ENCODE data around the gene MAP7. TPM values are rescaled to one million over a fixed set of nuclear protein-coding genes. Genes with fewer than 3 reads are reported as not detected.
"Not testable (repeated sequence)": the region's sequence is repeated elsewhere in the genome, so short reads cannot be mapped to it uniquely, and the experiment has no call there.

MAP7 gene
- polyA plus RNA-seq, 1 donor from 2014 or later: 5.1 TPM

DNA sequence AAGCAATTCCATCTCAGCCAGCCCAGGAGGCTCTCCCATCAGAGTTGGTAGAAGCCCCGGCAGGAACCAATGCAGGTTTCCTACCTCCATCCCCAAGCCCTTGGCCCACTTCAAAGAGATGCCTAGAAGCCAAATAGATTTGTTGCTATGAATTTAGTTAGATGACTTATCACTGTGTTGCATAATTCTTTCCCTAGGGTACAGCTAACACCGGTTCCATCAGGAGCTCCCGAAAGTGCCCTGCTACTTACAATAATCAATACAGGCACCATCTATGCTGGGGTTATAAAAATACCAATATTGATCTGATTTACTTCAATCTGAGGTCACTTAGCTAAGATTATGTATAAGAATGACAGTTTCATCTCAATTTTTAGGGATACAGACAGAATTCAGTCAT, 113.0 kb downstream of the MAP7 start:
- Histone ChIP-seq H3K9me3 (ENCODE audit: low read length) (no peaks in the 10 kb centered on the region), H3K27ac (ENCODE audit: low read length) (no peak overlapping the region), H4K20me1 (ENCODE audit: insufficient read depth) (no peaks in the 10 kb centered on the region), H3K36me3 (ENCODE audit: insufficient read depth, low read length) (no peaks in the 10 kb centered on the region), H3F3A (ENCODE audit: insufficient read depth, low read length, poor library complexity, severe bottlenecking) (no peaks in the 10 kb centered on the region), H3K9ac (ENCODE audit: low read length) (no peak overlapping the region), H3K9me2 (ENCODE audit: insufficient read depth, low read length) (no peaks in the 10 kb centered on the region), H3K79me2 (replicated peaks; ENCODE audit: insufficient read depth, low read length) (no peaks in the 10 kb centered on the region), H2AFZ (ENCODE audit: low read depth, low read length) (no peak overlapping the region), H3K4me3 (ENCODE audit: low read length) (no peak overlapping the region), H3K4me2 (ENCODE audit: low read length) (no peak overlapping the region), H3K27me3 (ENCODE audit: insufficient read depth, low read depth, low read length) (no peaks in the 10 kb centered on the region)
- TF ChIP-seq EZH2 (IDR thresholded peaks at IDR 0.05; ENCODE audit: borderline replicate concordance, insufficient read depth, low read length, poor library complexity, severe bottlenecking): no peak
- no peak for TF ChIP-seq MXI1 (conservative IDR thresholded peaks at IDR 0.05; ENCODE audit: poor library complexity, severe bottlenecking)
- TF ChIP-seq RAD21 (conservative IDR thresholded peaks at IDR 0.05): no peak
- TF ChIP-seq POLR2AphosphoS5 (IDR thresholded peaks at IDR 0.05): no peak

DNA sequence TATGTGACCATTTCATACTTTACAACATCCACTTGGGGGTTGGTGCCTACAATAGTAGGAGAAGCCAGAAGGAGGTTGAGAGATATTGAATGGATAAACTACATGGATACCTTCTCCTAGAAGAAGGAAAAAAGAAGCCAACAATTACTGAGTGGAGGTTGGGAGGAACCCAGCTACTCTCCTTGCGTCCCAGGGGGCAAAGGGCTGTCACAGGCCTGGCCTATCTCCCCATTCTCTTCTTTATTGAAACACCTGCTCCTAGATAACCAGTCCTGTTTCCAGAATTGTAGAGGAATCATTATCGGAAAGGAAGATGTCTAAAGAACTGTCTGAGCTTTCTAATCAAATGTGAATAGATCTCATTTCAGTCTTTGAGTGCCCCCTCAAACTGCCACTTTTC, 115.1 kb downstream of the MAP7 start:
- H4K20me1 ChIP-seq (ENCODE audit: insufficient read depth): no peaks in the 10 kb centered on the region
- H3K79me2 ChIP-seq (replicated peaks; ENCODE audit: insufficient read depth, low read length): no peaks in the 10 kb centered on the region
- no peak overlapping the region for H3K4me2 ChIP-seq (ENCODE audit: low read length)
- no peak overlapping the region for H3K4me3 ChIP-seq (ENCODE audit: low read length)
- no peaks in the 10 kb centered on the region for H3K9me3 ChIP-seq (ENCODE audit: low read length)
- no peak overlapping the region for H3K9ac ChIP-seq (ENCODE audit: low read length)
- H3K27me3 ChIP-seq (ENCODE audit: insufficient read depth, low read depth, low read length): no peaks in the 10 kb centered on the region
- H2AFZ ChIP-seq (ENCODE audit: low read depth, low read length): no peak overlapping the region
- no peaks in the 10 kb centered on the region for H3K9me2 ChIP-seq (ENCODE audit: insufficient read depth, low read length)
- no peaks in the 10 kb centered on the region for H3F3A ChIP-seq (ENCODE audit: insufficient read depth, low read length, poor library complexity, severe bottlenecking)
- TF ChIP-seq, protein P1, sequence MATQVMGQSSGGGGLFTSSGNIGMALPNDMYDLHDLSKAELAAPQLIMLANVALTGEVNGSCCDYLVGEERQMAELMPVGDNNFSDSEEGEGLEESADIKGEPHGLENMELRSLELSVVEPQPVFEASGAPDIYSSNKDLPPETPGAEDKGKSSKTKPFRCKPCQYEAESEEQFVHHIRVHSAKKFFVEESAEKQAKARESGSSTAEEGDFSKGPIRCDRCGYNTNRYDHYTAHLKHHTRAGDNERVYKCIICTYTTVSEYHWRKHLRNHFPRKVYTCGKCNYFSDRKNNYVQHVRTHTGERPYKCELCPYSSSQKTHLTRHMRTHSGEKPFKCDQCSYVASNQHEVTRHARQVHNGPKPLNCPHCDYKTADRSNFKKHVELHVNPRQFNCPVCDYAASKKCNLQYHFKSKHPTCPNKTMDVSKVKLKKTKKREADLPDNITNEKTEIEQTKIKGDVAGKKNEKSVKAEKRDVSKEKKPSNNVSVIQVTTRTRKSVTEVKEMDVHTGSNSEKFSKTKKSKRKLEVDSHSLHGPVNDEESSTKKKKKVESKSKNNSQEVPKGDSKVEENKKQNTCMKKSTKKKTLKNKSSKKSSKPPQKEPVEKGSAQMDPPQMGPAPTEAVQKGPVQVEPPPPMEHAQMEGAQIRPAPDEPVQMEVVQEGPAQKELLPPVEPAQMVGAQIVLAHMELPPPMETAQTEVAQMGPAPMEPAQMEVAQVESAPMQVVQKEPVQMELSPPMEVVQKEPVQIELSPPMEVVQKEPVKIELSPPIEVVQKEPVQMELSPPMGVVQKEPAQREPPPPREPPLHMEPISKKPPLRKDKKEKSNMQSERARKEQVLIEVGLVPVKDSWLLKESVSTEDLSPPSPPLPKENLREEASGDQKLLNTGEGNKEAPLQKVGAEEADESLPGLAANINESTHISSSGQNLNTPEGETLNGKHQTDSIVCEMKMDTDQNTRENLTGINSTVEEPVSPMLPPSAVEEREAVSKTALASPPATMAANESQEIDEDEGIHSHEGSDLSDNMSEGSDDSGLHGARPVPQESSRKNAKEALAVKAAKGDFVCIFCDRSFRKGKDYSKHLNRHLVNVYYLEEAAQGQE (IDR thresholded peaks at IDR 0.05; ENCODE audit: borderline replicate concordance): no peak
- TF ChIP-seq SMC3 (conservative IDR thresholded peaks at IDR 0.05; ENCODE audit: poor library complexity) (no peak), MXI1 (conservative IDR thresholded peaks at IDR 0.05; ENCODE audit: poor library complexity, severe bottlenecking) (no peak), EZH2 (IDR thresholded peaks at IDR 0.05; ENCODE audit: borderline replicate concordance, insufficient read depth, low read length, poor library complexity, severe bottlenecking) (no peak), POLR2AphosphoS5 (IDR thresholded peaks at IDR 0.05) (no peak), EP300 (conservative IDR thresholded peaks at IDR 0.05; ENCODE audit: poor library complexity, severe bottlenecking) (no peak), TAF1 (IDR thresholded peaks at IDR 0.05; ENCODE audit: low read depth) (no peak), RAD21 (conservative IDR thresholded peaks at IDR 0.05) (no peak)
- TF ChIP-seq, protein P2, sequence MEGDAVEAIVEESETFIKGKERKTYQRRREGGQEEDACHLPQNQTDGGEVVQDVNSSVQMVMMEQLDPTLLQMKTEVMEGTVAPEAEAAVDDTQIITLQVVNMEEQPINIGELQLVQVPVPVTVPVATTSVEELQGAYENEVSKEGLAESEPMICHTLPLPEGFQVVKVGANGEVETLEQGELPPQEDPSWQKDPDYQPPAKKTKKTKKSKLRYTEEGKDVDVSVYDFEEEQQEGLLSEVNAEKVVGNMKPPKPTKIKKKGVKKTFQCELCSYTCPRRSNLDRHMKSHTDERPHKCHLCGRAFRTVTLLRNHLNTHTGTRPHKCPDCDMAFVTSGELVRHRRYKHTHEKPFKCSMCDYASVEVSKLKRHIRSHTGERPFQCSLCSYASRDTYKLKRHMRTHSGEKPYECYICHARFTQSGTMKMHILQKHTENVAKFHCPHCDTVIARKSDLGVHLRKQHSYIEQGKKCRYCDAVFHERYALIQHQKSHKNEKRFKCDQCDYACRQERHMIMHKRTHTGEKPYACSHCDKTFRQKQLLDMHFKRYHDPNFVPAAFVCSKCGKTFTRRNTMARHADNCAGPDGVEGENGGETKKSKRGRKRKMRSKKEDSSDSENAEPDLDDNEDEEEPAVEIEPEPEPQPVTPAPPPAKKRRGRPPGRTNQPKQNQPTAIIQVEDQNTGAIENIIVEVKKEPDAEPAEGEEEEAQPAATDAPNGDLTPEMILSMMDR (IDR thresholded peaks at IDR 0.05; ENCODE audit: poor library complexity, severe bottlenecking): no peak
- H3K36me3 ChIP-seq (ENCODE audit: insufficient read depth, low read length): no peaks in the 10 kb centered on the region
- no peak overlapping the region for H3K27ac ChIP-seq (ENCODE audit: low read length)

DNA sequence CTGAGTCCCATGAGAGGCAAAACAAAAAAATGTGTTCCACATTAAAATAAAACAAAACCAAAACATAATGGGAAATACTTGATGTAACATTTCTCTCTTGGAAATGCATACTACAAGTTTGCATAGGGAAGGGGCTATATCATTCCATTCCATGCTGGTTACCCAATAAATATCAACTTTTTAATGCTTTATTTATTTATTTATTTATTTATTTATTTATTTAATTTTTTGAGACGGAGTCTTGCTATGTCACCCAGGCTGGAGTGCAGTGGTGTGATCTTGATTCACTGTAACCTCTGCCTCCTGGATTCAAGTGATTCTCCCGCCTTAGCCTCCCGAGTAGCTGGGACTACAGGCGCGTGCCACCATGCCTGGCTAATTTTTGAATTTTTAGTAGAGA, 118.9 kb downstream of the MAP7 start:
- H3K79me2 ChIP-seq (replicated peaks; ENCODE audit: insufficient read depth, low read length): not testable (repeated sequence)

More for the DNA sequence above, 118.9 kb downstream of the MAP7 start:
- not testable (repeated sequence) for H3F3A ChIP-seq (ENCODE audit: insufficient read depth, low read length, poor library complexity, severe bottlenecking); H3K27me3 ChIP-seq (ENCODE audit: insufficient read depth, low read depth, low read length); H2AFZ ChIP-seq (ENCODE audit: low read depth, low read length); H3K9me3 ChIP-seq (ENCODE audit: low read length); H3K4me3 ChIP-seq (ENCODE audit: low read length); H3K36me3 ChIP-seq (ENCODE audit: insufficient read depth, low read length); H3K9ac ChIP-seq (ENCODE audit: low read length); H3K27ac ChIP-seq (ENCODE audit: low read length); H3K4me2 ChIP-seq (ENCODE audit: low read length); H3K9me2 ChIP-seq (ENCODE audit: insufficient read depth, low read length); H4K20me1 ChIP-seq (ENCODE audit: insufficient read depth)

All from neural cell (in vitro differentiated cells).